ENCODE results near the gene DNHD1.

DNA sequence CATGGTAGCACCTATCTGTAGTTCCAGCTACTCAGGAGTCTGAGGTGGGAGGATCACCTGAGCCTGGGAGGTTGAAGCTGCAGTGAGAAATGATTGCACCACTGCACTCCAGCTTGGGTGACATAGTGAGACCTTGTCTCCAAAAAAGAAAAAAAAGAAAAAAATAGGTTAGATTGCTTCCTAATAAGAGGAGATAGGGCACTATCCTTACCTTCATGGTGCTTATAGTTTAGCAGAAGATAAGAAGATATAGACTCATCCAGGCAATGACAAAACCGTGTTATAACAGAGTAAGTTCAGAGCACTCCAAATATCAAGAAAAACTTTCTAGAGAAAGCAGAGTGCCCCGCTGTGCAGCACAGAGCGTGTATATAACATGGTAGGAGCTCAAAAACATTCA is 64.2 kb downstream of the DNHD1 start:
- no peak for TF ChIP-seq POLR2AphosphoS5 (IDR thresholded peaks at IDR 0.05; ENCODE audit: low read depth, low read length)
- TF ChIP-seq, protein P1, sequence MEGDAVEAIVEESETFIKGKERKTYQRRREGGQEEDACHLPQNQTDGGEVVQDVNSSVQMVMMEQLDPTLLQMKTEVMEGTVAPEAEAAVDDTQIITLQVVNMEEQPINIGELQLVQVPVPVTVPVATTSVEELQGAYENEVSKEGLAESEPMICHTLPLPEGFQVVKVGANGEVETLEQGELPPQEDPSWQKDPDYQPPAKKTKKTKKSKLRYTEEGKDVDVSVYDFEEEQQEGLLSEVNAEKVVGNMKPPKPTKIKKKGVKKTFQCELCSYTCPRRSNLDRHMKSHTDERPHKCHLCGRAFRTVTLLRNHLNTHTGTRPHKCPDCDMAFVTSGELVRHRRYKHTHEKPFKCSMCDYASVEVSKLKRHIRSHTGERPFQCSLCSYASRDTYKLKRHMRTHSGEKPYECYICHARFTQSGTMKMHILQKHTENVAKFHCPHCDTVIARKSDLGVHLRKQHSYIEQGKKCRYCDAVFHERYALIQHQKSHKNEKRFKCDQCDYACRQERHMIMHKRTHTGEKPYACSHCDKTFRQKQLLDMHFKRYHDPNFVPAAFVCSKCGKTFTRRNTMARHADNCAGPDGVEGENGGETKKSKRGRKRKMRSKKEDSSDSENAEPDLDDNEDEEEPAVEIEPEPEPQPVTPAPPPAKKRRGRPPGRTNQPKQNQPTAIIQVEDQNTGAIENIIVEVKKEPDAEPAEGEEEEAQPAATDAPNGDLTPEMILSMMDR (IDR thresholded peaks at IDR 0.05), result no peak

Measured in Panc1 (cell line).